Activated gamma-delta T cell (primary cell): ENCODE results near the gene SASH1.

Experiments used
- DNase-seq: peaks from one replicate; lab custom pipeline; 2025; lab: John Stamatoyannopoulos, UW

SASH1 gene

GRCh38 chr6:148457843-148458159 is 115.2 kb downstream of the SASH1 start:
- no peak for DNase-seq

GRCh38 chr6:148459238-148459637 is 116.6 kb downstream of the SASH1 start:
- DNase-seq = no peak

DNA sequence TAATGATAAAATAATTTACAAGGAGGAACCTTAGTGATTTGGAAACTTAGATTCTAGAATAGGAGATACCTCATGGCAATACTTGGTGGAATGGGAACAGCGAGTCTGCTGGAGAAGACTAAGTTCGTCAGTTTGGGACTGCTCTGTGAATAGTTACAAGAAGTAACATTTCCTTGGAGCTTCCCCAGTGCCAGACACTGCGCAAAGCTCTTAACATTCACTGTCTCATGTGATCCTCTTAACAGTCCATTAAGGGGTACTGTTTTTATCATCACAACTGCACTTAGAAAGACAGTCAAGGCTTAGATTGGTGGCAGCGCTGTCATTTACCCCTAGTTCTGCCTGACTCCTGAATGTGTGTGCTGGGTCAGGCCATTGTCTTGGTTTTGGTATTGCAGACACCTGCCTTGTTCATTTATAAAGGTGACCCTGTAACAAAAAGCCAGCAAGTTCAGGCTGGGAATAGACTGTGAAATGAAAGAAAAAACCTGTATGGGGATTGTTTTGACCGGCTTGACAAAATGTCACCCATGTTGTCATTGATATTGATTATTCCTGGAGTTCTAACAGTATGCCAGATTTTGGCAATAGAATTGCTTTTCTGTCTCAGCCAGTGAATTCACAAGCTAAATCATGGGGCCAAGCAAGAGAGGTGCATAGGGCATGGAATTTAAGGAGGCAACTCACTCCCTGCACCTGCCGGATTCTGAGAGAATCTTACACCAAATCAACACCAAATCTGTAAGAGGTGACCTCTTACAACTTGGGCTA is 118.4 kb downstream of the SASH1 start:
- DNase-seq = no peak

DNA sequence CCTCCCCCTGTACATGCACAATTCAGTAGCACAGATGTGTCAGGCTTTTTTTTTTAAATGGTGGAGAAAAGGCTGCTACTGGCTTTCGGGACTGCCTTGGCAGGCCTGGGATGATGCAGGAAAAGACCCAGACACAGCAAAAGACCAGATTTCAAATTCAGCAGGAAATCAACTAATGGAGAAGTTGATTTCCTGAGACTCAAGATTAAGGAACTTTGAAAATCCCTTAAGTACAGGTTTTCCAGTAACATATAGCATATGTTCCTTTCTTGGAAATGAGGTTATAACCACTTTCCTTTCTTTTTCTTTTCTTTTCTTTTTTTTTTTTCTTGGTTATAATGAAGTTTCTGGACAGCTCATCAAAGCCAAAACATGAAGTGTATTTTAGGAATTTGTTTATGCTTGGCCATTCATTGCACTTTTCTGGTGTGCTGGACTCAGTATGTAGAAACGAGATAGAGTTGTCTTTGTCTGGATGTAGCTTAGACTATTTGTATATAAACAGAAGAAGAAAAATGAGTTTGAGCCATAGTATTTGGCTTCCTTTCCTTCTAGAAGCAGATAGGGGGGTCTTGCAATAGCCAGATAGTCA is 119.4 kb downstream of the SASH1 start:
- DNase-seq = no peak

DNA sequence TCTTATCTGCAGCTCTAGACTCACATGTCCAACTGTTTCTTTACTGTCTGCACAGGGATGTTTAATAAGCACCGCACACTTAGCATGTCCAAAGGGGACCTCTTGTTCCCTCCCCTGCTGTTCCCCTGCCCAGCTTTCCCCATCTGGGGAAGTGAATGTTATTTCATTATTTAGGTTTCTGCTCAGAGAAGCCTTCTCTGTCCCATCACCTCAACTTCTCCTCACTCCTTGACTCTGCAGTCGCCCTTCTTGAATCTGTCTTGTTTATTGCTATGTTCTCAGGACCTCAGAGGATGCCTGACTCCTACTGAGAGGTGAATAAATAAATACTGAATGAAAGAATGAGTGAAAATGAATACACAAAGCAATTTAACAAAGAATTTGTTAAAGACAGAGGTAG is 121.0 kb downstream of the SASH1 start:
- DNase-seq = no peak

DNA sequence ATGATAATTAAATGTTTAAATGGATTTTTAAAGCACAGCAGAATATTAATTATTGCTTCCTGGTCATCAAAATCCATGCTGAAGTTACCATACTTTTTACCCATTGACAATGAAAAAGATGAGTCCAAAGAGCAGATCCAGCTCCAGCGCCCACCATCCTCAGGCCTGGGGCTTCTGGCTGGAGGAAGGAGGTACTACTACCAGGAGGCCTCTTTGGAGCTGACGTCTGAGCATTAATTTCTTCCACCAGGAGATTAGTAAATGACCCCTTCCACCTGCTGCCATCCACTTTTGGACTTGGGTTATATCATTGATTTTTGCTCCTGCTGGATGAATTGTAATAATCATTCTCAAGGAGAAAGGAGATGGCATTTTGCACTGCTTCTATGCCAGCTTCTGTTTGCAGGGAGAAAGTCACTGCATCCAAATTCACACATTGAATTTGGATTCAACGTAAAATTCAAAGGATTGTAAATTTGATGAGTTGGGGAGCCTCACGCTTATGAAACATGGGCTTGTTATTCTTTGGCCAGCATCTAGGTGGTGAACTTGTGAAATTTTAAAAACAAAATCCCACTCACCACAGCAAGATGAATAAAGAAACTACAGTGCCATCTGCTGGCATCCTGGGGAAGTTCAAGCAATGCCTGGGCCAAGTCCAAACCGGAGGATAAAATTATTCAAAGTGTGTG is 121.8 kb downstream of the SASH1 start:
- DNase-seq = no peak

DNA sequence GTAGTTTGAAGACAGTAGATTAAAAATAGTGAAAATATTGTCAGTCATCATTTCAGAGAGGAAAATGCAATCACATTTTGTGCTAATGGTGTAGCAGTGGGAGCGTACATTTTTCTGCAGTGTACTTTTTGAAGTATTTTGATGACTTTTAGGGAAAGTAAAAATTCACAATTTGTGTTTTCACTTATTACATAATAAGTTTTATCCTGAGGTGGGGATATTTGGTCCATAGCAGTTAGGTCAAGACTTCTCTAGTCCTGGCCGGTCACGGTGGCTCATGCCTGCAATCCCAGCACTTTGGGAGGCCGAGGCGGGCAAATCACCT is 122.3 kb downstream of the SASH1 start:
- no peak for DNase-seq

DNA sequence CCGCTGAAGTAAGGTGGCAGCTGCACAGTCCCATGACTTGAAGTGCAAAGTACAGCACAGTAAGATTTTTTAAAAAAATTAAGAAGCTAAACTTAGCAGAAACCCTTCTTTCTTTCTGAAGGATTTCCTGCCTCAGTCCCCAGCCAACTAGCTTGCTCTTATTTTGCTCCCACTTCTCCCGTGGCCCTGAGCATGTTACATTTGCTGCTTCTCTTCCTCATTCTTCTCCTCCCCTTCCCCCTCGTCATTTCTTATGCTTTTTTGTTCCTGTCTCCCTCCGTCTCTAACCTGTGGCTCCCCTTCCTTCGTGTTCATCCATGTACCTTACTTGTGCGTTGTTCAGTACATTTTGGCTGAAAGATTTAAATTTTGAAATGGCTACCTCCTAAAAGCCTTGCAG is 123.0 kb downstream of the SASH1 start:
- DNase-seq = no peak

DNA sequence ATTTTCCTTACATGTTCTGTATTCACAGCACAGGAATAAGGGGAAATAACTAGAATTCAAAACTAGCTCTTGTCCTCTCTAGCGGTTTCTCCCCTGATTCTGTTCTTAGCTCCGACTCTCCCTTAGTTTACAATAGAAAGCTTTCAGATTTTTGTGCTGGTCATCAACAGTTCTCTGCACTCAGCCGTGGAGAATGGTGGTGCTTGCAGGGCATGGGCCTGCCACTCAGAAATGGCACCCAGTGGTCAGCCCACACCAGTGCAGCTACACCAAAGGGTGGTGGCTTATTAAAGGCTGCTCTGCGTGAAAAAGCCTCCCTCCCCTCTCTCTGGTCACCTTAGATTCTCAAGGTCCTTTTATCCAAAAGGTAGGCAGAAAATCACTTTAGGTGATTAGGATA is 123.5 kb downstream of the SASH1 start:
- DNase-seq = no peak

GRCh38 chr6:148467926-148468325 is 125.3 kb downstream of the SASH1 start:
- no peak for DNase-seq

- no peak for DNase-seq
Observed at GRCh38 chr6:148470156-148470555, 127.5 kb downstream of the SASH1 start.

DNA sequence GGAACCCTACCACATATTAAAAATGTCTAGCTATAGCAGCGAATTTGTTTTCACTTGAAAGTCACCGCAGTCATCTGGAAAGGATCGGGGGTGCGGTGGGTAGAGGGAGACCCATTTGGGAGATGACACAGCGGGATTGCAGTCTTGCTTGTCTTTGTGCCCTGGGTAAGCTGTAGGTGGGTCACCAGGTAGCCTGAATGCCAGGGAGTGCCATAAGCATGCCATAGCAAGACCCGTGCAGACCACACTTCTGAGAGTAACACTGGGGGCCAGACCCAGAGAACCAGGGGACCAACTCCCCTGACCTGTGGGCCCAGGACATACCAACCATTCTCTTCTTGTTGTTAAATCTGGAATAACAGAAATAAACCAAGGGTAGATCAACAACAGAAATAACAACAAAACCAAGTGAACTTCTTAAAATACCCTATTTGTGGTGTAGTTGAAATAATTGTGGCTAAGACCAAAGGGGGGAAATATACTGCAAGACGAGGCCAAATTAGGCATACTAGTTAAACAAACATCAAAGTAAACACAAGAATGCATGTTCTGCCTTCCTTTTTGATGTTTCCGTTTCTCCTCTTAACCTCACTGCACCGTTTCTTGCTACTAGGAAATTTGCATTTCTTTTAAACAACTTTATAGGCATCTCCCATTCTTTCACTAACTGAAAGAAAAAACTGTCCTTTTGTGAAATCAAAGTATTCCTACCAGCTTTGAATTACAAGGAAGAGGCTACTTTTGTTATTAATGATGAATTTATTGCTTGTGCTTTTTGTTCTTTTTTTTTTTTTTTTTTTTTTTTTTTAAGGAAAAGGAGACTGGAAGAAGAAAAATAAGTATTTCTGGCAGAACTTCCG is 128.2 kb downstream of the SASH1 start:
- DNase-seq = no peak

GRCh38 chr6:148471624-148472159 is 129.1 kb downstream of the SASH1 start:
- DNase-seq = no peak

DNA sequence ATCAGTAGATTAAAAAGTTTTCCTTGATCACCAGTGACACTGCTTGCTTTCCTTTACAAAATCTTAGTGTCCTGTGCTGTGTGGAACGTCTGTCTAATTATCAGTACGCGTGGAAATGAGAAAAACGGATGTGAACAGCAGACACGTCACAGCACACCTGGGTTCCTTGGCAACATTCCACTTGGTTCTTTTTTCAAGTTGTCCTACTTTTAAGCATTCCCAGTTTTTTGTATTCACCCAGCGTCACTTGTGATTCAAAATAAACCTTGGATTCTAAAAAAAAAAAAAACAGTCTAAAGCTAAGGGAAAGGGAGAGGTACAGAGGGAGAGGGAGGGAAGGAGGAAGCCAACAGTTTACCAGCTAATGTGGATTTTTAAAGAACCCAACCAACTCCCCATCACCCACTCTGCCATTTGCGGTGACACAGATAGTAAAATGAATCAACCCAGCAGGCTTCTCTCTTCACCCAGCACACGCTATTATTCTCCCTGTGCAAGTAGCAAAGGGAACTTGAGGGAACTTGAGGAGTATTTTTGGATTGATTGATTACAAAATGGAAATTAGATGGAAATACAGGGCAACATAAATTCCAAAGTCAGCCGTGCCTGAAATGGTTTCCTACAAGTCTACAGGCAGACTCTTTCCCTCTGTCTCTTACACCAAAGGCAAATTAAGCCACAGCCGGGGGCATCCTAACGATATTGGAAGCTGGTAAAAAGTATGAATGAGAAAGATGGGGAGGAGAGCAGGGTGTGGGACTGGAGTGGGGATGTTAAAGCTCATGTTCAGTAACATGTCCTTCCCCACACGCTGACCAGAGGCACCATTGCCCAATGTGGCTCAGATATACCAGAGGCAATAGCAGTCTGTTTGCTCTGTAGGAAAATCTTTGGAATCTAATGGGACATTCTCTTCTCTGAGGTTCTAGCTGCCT is 129.8 kb downstream of the SASH1 start:
- no peak for DNase-seq

DNA sequence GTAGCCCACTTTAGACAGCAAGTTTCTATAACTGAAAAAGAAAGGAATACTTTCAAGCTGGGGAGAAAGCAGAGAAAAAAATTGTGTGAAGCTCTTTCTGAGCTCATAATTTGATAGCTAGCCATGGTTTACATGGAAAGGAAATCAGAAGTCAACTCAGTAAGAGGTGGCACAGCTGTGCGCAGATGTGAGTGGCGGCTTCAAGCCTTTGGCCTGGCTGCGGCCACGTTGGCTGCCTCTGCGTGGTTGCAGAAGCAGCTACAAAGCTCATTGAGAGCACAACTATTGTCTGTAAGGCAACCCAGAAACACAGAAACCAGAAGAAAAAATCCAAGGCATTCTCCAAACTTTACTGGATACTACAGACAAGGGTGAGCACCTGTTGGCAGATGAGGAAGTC is 136.9 kb downstream of the SASH1 start:
- no peak for DNase-seq

DNA sequence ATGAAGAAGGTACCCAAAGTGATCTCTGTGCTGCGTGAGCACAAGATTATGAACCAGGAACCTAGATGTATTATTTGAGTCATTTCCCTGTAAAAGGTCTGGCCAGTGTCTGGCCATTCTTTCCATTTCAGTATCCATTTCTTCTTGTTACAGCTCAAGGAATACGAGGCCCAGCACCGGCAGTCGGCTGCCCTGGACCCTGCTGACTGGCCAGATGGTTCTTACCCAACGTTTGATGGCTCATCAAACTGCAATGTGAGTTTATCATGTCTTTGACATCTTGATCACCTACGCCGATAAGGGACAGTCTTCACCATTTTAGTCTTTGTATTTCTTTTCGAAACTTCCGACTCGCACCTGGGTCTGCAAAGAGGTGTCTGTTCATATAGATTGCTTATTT is 144.8 kb downstream of the SASH1 start:
- DNase-seq = no peak

DNA sequence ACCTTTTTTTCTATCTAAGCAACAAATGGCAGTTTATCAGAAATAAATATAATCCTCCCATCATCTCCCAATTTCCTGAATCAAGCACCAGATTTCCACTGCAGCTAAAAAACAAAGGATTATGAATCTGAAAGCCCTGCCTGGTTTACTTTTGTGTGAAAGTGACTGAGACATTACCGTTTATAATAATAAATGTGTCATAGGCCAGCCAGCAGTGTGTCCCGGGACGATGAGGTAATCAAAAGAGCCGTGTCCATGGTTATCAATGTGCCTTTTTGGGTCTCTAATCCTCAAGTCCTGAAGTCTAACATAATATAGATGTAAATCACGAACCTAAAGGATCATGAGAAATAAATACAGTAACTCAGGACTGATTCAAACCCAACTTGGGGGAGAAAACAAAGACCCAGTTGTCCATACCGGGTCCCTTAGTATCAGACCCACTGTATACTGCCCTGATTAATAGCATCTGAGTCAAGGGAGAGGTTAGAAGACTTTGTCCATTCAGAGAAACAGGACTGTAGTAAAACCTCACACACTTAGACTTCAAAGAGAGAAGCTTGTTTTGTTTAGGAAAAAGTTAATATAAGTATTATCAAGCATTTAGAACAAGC is 149.1 kb downstream of the SASH1 start:
- no peak for DNase-seq

DNA sequence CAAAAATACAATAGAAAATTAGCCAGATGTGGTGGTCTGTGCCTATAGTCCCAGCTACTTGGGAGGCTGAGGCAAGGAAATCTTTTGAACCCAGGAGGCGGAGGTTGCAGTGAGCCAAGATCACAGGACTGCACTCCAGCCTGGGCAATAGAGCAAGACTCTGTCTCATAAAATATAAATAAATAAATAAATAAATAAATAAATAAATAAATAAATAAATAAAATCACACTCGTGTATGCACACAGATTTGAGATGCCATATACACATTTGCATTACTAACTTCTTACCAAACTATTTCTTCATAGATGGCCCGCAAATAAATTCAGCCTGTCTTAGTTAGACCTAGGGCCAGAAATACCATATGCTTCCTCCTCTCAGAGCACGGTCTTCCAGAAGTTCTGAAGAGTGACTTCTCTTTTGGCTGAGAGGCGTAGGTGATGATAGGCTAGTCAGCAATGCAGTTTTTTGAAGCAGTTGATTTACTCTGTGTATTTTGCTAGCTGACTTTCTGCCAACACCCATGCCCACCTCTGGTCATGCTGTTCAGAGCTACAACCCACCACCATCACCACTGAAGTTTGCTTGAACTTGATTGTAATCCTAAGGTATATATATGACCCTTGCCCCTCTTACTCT is 150.1 kb downstream of the SASH1 start:
- DNase-seq = no peak

DNA sequence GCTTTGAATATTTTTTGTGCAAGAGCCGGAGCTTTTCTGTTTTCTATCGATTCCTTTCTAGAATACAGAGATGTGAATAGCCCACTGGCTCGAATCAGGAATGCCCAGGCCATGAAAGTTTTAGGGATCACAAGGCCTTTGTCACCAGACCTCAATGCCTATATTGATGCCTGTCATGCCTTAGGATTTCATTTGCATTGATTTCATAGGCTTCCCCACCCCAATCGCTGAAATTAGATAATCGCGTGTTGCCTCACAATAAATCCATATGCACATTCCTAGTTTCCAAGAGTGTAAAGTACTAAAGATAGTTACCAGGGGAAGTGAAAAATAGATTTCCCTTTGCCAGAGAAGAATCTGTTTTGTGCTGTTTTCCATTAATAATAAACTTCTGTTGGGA is 150.8 kb downstream of the SASH1 start:
- DNase-seq = no peak

- no peak for DNase-seq
Observed at GRCh38 chr6:148494226-148494625, 151.6 kb downstream of the SASH1 start.
